HG03469 (cell line): ENCODE results near the gene RUFY3.
"Not testable (repeated sequence)": the region's sequence is repeated elsewhere in the genome, so short reads cannot be mapped to it uniquely, and the experiment has no call there.

Source experiments
- ATAC-seq: cut with Tn5 transposase; IDR thresholded peaks from one replicate; pipeline ENCODE4 v1.9.1; 2021; ENCODE audit warnings: mild to moderate bottlenecking, moderate library complexity, moderate number of reproducible peaks; ENCODE audit not compliant: unreplicated experiment

The RUFY3 gene

DNA sequence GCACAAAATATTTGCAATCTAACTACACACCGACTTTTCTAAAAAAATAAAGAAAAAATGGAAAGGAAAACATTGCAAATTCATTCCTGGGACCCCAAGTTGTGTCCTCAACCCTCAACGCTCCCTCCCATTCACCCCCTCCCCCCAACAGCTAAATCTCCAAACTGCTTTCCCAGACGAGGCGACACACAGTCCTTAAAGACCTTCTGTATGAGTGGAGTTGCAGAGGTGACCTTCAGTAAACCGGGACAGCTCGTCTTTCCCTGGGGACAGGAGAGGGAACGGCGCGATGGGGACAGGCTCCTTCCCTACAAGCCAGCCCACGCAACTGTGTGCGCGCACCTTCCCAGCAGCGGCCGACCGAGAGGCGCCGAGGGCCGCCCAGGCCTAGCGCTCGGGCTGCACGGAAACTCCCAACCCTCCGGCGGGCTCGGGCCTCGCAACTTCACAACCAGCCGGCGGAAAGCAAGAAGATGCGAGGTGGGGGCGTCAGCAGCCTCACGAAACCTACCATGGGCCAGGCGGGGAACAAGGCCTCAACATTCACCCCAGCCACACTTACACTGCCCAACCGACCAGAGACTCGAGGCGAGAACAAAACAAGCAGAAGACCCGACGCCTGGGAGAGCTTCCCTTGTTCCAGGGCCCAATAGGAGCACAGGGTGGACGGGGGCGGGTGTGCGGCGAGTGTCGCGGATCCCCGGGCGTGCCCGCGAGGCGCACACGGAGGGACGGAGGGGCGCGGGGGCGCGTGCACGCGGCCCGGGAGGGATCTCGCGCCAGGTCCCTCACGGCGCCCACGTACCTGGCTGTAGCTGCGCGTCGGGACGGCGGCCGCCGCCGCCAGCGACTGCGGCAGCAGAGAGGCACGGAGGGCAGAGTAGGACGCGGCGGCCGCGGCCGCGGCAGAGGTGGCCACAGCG lies 117.2 kb downstream of the RUFY3 start:
- peak; percentile 39 for ATAC-seq

- ATAC-seq = peak; percentile 42
These were observed 117.9 kb downstream of the RUFY3 start, which contains the start of gene GRSF1 for GRCh38 chr4:70839589-70840093. Gene GRSF1, minus strand, starts transcription at chr4:70839890. Its CDS starts 63 bp downstream, at chr4:70839827.

DNA sequence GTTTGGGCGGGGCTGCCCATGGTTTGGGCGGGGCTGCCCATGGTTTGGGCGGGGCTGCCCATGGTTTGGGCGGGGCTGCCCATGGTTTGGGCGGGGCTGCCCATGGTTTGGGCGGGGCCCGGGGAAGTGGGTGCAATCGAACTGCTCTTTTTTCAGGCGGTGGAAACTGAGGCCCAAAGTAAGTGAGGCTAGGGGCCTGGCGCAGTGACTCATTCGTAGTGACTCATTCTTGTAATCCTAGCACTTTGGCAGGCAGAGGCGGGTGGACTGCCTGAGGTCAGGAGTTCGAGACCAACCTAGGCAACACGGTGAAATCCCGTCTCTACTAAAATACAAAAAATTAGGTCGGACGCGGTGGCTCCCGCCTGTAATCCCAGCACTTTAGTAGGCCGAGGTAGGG lies 118.4 kb downstream of the RUFY3 start:
- ATAC-seq = not testable (repeated sequence)

GRCh38 chr4:70840631-70841030 lies 118.9 kb downstream of the RUFY3 start:
- ATAC-seq = not testable (repeated sequence)

DNA sequence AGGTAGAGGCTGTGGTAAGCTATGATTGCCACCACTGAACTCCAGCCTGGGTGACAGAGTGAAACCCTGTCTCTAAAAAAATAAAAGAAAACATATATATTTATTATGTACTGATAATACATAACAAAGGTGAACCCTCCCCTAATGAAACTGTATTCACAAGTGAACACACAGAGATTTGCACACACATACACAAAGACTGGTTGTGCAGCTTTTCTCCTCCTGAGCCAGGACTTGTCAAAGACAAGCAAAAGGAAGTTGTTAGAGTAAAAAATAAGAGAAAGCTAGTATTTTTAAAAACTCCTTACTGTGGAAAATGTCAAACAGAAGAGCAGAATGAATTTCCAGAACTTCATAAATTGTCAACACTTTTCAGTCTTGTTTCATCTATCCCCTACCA lies 119.4 kb downstream of the RUFY3 start:
- ATAC-seq = no peak

DNA sequence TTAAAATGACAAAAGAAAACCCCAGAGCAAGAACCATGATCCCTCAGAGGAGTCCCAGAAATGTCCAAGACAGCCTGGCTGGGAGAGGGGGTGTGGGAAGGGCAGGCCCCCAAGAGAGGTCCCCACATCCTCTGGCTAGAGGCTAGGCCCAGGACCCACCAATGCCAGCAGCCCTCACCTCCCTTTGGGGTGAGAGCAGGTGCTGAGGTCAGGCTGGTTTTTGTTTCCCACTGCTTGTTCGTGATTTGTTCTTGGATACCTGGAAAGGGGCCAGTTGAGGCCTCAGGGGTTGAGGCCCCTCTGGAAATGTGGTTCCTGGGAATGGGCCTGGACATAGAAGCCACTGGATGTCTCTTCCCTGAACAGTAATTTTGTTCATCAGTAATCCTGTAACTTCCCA lies 120.2 kb downstream of the RUFY3 start:
- no peak for ATAC-seq

DNA sequence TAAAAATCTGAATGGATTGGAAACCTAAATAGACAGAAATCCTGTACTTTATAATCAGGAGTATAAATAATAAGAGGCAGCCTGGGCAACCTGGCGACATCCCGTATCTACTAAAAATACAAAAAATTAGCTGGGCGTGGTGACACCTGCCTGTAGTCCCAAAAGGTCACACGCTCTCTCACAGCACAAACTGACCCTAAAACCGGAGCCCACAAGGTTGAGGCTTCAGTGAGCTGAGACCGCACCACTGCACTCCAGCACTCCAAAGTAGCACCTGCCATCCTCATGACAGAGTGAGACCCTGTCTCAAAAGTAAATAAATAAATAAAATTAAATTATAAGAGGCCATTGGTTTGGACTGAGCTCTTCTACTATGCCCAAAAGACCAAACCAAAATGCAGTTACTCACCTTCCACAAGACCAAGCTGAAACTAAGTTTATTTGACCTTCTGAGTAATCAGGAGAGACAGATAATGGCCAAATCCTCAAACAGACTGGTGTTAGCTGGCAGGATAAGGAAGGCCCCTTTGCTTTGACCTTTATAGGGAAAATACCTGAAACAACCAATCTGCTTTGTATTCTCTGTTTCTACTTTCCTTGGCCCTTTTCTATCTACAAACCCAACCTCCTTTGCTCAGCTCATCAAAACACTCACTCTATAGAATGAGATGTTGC lies 121.1 kb downstream of the RUFY3 start:
- no peak for ATAC-seq

DNA sequence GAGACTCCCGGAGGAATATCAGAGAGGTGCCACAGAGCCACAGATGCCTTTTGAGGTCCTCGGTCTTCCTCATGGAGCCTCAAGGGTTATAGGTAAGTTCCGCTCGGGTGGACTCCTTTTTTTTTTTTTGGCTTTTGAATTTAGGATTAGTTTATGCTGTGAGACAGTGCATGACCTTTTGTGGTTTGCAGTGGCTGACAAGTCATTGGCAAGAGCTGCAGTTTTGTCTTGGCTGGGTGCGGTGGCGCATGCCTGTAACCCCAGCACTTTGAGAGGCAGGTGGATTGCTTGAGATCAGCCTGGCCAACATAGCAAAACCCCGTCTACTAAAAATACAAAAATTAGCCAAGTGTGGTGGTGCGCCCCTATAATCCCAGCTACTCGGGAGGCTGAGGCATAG lies 122.4 kb downstream of the RUFY3 start:
- peak; percentile 27 for ATAC-seq

DNA sequence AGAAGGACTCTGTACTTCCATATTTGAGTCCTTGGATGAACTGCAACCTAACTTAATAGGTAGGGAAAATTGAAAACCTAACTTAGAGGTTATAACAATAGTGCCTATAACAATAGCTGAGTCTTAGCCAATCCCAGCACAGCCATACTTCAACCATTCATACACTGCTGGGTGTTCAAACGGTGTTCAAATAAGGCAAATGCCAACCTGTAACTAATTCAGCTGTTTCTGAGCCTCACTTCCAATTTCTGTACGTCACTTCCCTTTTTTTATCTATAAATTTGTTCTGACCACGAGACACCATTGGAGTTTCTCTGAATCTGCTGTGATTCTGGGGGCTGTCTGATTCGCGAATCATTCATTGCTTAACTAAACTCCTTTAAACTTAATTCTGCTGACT lies 127.5 kb downstream of the RUFY3 start:
- ATAC-seq = no peak

GRCh38 chr4:70855464-70855863 lies 133.7 kb downstream of the RUFY3 start:
- ATAC-seq = no peak
